Hematopoietic multipotent progenitor cell treated with erythropoietin and hydrocortisone succinate and interleukin-3 and kit ligand, for 4 days (in vitro differentiated cells): Measurements from ENCODE around the gene BARHL2.
A peak's percentile ranks its signal among the peaks of the same experiment; 100 is the strongest.

Experiments
- DNase-seq: peaks from one replicate; pipeline ENCODE4 v3.0.0-alpha.2; 2015

Gene BARHL2

DNA sequence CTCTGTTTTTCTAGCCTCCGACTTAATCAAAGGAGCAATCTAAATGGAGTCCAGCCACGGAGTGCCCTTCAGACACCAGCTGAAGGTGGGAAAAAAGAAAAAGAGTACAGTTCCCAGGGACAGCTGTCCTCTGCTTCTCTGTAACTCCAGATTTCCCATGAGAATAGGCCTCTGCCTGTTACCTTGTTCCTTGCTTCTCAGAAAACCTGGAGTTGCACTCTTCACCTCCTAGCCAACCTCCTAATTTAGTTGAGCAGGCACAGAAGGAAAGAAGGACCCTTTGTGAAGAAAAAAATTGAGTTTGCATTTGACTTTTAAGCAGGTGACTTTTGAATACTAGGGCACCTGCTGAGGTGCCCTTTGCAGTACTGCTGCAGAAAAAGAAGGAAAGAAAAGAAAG is 8.3 kb downstream of the BARHL2 start:
- DNase-seq: no peak

DNA sequence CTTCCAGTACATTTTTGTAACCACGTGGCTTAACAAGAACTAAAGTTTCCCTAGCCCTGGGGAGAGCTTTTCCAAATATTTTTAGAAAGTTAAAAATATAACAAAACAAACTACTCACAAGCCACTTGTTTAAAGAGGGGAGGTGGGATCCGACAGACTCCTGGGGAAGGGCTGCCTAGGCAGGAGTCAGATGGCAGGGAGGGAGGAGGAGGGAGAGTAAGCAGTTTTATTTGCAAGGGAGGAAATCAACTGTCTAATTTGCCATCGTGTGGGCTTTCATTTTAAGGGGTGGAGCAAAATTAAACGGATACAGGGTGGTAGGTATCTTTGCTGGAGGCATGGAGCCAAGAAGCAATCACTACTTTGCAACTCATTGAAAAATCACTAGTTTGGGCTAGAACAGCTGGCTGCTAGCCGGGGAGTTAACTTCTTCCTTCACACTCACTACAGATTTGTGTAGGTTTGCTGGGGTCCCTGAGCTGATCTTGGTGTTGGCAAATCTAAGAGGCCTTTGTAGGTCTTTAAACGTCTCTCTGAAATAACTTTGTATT is 8.8 kb downstream of the BARHL2 start:
- DNase-seq: no peak

DNA sequence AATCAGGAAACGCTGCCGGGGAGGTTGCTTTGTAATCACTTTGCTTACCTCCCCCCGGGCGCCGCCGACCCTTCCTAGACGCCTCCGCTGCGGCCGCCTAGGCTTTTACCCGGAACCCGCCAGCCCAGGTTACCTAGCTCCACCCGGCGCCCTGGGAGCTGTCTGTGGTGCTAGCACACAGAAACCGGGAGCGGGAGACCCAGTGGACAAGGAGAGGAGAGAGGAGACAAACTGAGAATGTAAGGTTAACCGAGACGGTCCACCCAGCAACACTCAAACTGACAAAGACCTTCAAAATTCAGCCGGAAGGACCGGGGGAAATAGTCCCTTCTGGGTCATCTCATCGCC is 9.8 kb downstream of the BARHL2 start:
- peak; percentile 69 for DNase-seq

DNA sequence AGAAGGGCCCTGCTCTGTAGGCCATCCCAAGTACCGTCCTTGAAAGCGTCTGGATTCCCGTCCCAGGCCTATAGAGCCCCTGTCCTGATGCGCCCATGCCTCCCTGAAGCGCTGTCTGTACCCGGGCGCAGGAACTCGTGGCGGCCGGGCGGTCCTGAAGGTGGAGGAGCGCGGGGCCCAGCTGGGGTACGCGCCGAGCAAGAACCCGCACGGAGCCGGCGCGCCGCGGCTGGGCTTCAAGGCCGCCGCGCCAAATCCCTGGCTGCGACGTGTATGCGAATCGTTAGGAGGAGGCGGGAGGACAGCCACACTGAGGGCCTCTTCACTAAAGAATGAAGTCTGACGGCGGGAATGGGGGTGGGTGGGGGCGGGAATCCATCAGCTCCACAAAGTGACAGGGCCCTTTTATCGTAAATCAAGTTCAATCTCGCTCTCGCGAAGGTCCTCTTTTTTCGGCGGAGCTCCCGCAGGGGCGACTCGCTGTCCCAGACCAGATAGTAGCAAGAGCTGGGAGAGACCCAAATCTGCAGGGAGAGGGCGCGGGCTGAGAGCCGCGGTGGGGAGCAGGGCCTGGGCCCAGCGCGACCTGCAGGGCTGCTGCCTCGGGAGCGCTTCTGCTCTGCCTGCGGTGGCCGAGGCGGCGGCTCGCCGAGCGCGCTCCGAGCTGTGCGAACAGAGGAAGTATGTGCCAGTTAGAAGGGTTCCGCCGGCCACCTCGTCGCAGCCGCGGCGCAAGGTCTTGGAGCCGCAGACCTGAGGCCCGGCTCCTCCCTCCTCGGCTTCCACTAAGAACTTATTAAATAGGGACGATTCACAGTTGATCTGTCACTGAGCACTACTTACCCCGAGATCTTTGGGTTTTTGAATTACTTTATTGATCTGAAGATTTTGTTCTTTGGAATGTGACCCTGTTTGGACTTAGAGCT is 10.4 kb downstream of the BARHL2 start:
- DNase-seq: peak; percentile 70

DNA sequence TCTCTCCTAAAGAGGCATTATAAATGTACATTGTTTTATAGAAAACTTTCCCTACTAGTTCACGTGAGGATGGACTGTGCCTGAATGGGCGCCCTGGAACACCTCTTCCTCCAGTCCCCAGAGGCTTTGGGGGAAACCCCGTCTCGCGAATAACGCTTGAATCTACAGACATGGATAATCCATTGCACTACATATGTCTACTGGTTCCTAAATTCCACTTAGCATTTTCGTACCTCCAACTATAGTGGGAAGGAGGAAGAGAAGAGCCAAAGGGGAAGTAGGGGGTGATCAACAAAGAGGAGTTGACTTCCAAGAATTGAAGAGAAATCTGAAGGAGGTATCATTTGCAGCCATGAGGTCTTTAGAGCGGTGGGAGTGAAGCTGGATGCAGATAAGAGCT is 11.1 kb downstream of the BARHL2 start:
- no peak for DNase-seq

DNA sequence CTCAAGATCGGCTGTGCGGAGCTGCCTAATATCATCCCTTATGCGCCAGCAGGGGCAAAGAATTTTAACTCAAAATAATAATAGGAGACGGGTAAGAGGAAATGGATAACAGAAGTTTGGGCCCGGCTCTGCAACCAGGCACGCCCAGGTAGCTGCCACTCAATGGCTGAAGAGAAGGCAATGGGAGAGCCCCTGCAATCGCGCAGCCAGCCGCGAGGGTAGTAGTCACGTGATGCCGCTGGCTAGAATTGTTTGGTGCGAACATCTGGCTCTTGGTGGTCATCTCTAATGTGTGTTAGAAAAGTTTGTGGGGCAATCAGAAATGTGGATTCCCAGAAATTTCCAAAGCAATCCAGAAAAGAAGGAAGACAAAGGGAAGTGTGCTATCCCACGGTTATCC is 12.3 kb downstream of the BARHL2 start:
- DNase-seq: no peak

DNA sequence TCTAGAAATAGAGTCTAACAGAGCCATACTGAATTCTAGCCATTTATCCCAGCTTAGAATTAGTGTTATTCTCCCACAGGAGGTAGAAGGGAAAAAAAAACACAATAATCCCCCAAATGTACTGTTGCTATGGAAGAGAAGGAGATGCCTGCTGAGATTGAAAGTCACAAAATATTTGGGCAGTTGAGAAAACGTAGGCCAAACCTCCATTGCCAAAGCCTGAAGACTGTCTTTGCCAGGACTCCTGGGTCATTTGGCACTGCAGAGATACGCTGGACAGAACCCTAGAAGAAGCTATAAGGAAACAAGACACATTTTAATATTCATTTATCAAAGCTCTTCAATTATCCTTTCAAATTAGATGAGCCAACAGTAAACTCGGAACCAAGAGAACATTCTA is 22.3 kb downstream of the BARHL2 start:
- DNase-seq: no peak

DNA sequence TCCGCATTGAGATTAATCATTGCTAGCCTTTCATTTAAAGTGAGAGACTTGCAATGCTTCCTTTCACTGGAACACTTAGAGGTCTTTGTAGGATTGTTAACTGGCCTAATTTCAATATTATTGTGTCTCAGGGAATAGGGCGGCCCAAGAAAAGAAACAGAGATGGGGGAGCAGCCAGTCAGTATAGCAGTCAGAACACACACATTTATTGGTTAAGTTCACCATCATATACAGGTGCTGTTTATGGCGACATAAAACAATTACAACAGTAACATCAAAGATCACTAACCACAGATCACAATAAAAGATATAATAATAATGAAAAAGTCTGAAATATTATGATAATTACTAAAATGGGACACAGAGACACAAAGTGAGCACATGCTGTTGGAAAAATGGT is 29.4 kb downstream of the BARHL2 start:
- DNase-seq: no peak

DNA sequence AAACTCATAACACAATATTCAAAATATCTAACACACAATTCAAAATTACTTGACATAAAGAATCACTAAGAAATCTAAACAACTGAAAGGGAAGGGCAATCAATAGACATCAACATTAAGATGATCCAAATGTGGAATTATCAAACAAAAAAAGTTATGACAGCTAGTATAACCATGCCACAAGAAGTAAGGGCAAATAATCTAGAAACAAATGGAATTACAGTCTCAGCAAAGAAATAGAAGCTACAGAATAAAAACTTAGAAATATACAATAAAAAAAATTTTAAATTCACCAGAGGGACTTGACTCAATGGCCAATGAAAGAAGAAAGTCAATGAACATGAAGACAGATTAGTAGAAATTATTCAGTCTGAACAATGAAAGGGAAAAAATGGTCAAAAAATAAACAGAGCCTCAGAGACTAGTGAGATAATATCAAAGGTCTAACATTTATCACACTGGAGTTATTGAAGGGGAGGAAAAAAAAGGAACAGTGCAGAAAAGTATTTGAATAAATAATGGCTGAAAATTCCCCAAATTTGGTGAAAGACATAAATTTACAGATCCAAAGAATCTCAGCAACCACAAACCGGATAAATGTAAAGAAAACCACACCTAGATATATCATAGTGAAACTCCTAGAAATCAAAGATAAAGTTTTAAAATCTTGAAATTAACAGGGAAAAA is 41.8 kb downstream of the BARHL2 start:
- no peak for DNase-seq

DNA sequence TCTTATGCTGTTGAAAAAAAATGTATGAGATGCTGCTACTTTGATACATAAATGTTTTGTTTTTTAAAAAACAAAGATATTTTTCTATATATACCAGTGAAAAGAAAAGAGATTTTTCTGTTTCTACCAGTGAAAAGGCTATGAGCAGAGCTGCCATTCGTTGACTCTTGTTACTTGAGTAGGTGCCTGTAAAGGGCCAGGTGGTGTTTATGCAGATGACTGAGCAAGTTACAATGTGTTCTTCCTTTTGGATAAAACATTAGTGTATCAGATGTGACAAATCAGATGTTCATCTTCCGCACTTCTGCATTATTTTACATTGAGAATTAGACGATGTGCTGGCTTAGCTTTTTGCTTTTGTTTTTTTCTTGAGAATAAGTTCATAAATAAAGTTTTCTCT is 45.4 kb downstream of the BARHL2 start:
- DNase-seq: no peak

DNA sequence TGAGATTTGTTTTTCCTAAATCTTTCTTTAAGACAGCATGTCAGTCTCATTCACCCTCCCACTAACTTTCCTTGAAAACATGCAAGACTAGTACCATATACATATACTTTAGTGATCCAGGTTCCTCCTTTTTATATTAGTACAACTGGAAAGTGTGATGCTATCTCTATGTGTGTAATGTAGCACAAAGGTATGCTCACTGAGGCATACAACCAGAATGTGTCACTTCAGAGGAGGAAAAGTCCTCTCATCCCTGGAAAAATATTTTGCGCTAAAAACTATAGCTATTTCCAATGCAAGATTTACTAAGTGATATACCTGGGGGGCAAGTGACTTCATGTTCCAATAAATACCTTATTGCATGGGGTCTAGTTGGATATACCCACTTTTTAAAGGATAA is 45.9 kb downstream of the BARHL2 start:
- no peak for DNase-seq
